MM.1S (cell line): ENCODE results near the gene ROR2.

Experiments used
- DNase-seq: peaks from one replicate; pipeline ENCODE4 v3.0.0-alpha.2; 2015
- H2AFZ ChIP-seq: fragments of 300-600 bp; sonication (generic); 2 replicates; pipeline ENCODE4 v1.6.0; 2016; ENCODE audit warnings: antibody characterized with exemption, low read length
- H3F3A ChIP-seq: fragments of 300-600 bp; sonication (generic); 2 replicates; pipeline ENCODE4 v1.6.1; 2016; ENCODE audit warnings: mild to moderate bottlenecking, antibody characterized with exemption, low read length, moderate library complexity, mixed read lengths; ENCODE audit not compliant: insufficient read depth
- H3K27ac ChIP-seq: fragments of 300-600 bp; sonication (generic); 2 replicates; pipeline ENCODE4 v1.5.1; 2016; ENCODE audit warnings: mild to moderate bottlenecking, low read length
- H3K27me3 ChIP-seq: fragments of 300-600 bp; sonication (generic); replicated peaks from 2 replicates; pipeline ENCODE4 v1.6.0; 2016; ENCODE audit warnings: low read length; ENCODE audit not compliant: insufficient read depth
- H3K36me3 ChIP-seq: fragments of 300-600 bp; sonication (generic); replicated peaks from 2 replicates; pipeline ENCODE4 v1.6.1; 2016; ENCODE audit warnings: mild to moderate bottlenecking, low read length, mixed read lengths; ENCODE audit not compliant: insufficient read depth
- H3K4me1 ChIP-seq: fragments of 300-600 bp; sonication (generic); 2 replicates; pipeline ENCODE4 v1.6.1; 2016; ENCODE audit warnings: low read length, mixed read lengths
- H3K4me2 ChIP-seq: fragments of 300-600 bp; sonication (generic); 2 replicates; pipeline ENCODE4 v1.6.0; 2016; ENCODE audit warnings: low read depth, low read length
- H3K4me3 ChIP-seq: fragments of 300-600 bp; sonication (generic); 2 replicates; pipeline ENCODE4 v1.5.1; 2016; ENCODE audit warnings: low read length, mixed read lengths
- H3K79me2 ChIP-seq: fragments of 300-600 bp; sonication (generic); 2 replicates; pipeline ENCODE4 v1.6.1; 2016; ENCODE audit warnings: mixed run types, low read length, mixed read lengths
- H3K9ac ChIP-seq: fragments of 300-600 bp; sonication (generic); 2 replicates; pipeline ENCODE4 v1.6.1; 2016; ENCODE audit warnings: low read length, mixed read lengths
- H3K9me2 ChIP-seq: fragments of 300-600 bp; sonication (generic); replicated peaks from 2 replicates; pipeline ENCODE4 v1.6.1; 2016; ENCODE audit warnings: mild to moderate bottlenecking, low read length, mixed read lengths; ENCODE audit not compliant: insufficient read depth
- H3K9me3 ChIP-seq: fragments of 300-600 bp; sonication (generic); replicated peaks from 2 replicates; pipeline ENCODE4 v1.6.1; 2016; ENCODE audit warnings: mild to moderate bottlenecking, low read length, mixed read lengths; ENCODE audit not compliant: insufficient read depth
- H4K20me1 ChIP-seq: fragments of 300-600 bp; sonication (generic); 2 replicates; pipeline ENCODE4 v1.6.1; 2016; ENCODE audit warnings: mild to moderate bottlenecking, low read length, moderate library complexity, mixed read lengths; ENCODE audit not compliant: insufficient read depth
- CTCF ChIP-seq: fragments of 300-600 bp; sonication (generic); IDR thresholded peaks from 2 replicates; pipeline ENCODE4 v1.5.1; 2016; ENCODE audit warnings: antibody characterized with exemption, low read length, mixed read lengths
- EZH2 ChIP-seq: fragments of 300-600 bp; sonication (generic); optimal IDR thresholded peaks from 2 replicates; pipeline ENCODE3; 2017; ENCODE audit warnings: low read depth, mild to moderate bottlenecking, antibody characterized with exemption, low read length, mixed read lengths
- EZH2phosphoT487 ChIP-seq: fragments of 300-600 bp; sonication (generic); IDR thresholded peaks from 2 replicates; pipeline ENCODE4 v1.6.1; 2018; ENCODE audit warnings: antibody characterized with exemption, low read length

ROR2 gene

DNA sequence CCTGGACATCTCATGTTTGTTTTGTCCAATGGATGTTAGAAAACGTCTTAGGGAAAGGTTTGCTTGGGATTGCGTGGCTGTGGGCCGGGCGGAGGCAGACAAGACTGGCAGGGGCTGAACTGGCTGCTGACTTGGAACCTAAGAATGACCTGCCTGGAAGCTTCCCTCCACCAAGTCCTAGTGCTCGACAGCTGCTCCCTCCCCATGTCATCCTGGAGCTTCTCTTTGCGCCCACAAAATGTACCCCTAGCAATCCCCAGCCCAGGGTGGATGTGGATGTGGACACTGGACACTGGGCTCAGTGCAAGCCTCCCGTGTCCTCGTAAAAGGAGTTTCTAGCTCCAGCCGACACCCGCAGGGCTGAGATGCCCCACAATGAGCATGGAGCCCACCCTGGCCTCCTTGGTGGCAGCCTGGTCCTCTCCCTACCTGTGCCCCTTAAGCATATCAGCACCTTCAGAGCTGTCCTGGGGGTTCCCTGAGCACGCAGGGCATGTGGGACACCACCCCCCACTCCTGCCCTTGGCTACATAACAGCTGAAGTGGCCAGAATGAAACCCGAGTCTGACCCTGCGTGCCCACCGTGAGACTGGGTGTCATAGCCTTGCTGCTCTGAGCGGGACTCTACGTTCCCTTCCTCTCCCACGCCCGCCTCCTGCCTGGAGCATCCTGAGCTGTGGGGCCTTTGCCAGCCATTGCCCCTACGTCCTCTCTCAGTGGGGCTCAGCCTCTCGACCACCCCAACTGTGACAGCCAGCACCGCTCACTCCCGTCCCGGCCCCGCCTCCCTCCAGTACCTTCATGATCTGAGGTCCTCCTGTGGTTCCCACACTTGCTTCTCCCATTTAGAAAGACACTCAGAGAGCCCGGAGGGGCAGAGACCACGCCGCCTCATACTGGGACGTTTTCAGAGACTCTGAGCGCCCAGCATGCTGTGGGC lies 180.8 kb downstream of the ROR2 start:
- Histone ChIP-seq H3K9ac (no peak overlapping the region), H3K27me3 (no peaks in the 10 kb centered on the region), H3K9me2 (no peaks in the 10 kb centered on the region), H3K36me3 (no peaks in the 10 kb centered on the region), H2AFZ (no peak overlapping the region), H3K4me1 (no peaks in the 10 kb centered on the region), H3F3A (no peaks in the 10 kb centered on the region), H3K27ac (no peak overlapping the region), H3K9me3 (no peaks in the 10 kb centered on the region), H3K79me2 (peaks cover 4% of the 10 kb centered on the region; the same call in 1 of the 2 replicates), H4K20me1 (no peaks in the 10 kb centered on the region), H3K4me2 (no peak overlapping the region), H3K4me3 (no peak overlapping the region)
- DNase-seq, result no peak
- no peak for TF ChIP-seq EZH2phosphoT487
- TF ChIP-seq EZH2, result no peak
- TF ChIP-seq CTCF, result no peak

- no peak for DNase-seq
- Histone ChIP-seq H3F3A (no peaks in the 10 kb centered on the region), H3K27me3 (no peaks in the 10 kb centered on the region), H4K20me1 (no peaks in the 10 kb centered on the region), H3K79me2 (peaks cover 4% of the 10 kb centered on the region; the same call in 1 of the 2 replicates), H3K4me1 (no peaks in the 10 kb centered on the region), H3K4me2 (no peak overlapping the region), H3K36me3 (no peaks in the 10 kb centered on the region), H3K9me2 (no peaks in the 10 kb centered on the region), H3K27ac (no peak overlapping the region), H3K9ac (no peak overlapping the region), H2AFZ (no peak overlapping the region), H3K9me3 (no peaks in the 10 kb centered on the region), H3K4me3 (no peak overlapping the region)
- TF ChIP-seq CTCF (no peak), EZH2phosphoT487 (no peak), EZH2 (no peak)
These were observed 181.5 kb downstream of the ROR2 start for GRCh38 chr9:91768507-91768906.

GRCh38 chr9:91766315-91767069 lies 183.5 kb downstream of the ROR2 start:
- Histone ChIP-seq H3K9ac (no peak overlapping the region), H3K79me2 (peaks cover 4% of the 10 kb centered on the region; the same call in 1 of the 2 replicates), H3K9me3 (no peaks in the 10 kb centered on the region), H4K20me1 (no peaks in the 10 kb centered on the region), H3K4me2 (no peak overlapping the region), H3K36me3 (no peaks in the 10 kb centered on the region), H3K4me3 (no peak overlapping the region), H3K9me2 (no peaks in the 10 kb centered on the region), H2AFZ (no peak overlapping the region), H3K4me1 (no peaks in the 10 kb centered on the region), H3F3A (no peaks in the 10 kb centered on the region), H3K27me3 (no peaks in the 10 kb centered on the region), H3K27ac (no peak overlapping the region)
- no peak for DNase-seq
- TF ChIP-seq EZH2phosphoT487 (no peak), EZH2 (no peak)
